Measurements from ENCODE around the gene SFI1. TPM values are rescaled to one million over a fixed set of nuclear protein-coding genes. Genes with fewer than 3 reads are reported as not detected.

SFI1 gene
- polyA plus RNA-seq, 6 donors from 2014 or later = 3.3 to 21.1 (median 8.7) TPM

DNA sequence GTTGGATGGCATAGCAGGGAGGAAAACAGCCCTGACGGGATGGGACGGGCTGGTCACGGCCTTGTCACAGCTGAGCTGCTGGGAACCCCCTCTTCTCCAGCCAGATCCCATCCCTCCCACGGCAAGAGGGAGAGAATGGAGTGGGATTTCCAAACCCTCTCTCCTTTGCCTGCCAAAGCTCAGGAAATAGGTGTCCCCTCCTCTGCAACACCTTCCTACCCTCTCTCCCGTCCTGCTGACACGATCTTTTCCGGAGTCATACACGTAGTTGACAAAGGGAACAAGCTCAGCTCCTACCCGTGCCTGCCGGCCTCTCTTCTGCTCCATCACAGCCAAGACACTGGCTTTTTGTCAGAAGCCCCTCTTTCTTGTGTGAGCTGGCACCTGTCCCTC lies 117.6 kb downstream of the SFI1 start:
- Mint-ChIP-seq H3K4me3 (peak overlapping the region in 1 of 8 donors; percentile 49), H3K9me3 (no peaks in the 10 kb centered on the region), H3K4me1 (peaks cover 20 to 39% (median 26%) of the 10 kb centered on the region in 3 donors), H3K27ac (peak overlapping the region in 4 of 6 donors; percentile 51 to 92 (median 80)), H3K36me3 (peaks cover 6 to 8% of the 10 kb centered on the region in 2 donors), H3K27me3 (no peaks in the 10 kb centered on the region)
- DNase-seq = no peak
- no peak for ATAC-seq (ENCODE audit: low read depth in 2 of 2)

DNA sequence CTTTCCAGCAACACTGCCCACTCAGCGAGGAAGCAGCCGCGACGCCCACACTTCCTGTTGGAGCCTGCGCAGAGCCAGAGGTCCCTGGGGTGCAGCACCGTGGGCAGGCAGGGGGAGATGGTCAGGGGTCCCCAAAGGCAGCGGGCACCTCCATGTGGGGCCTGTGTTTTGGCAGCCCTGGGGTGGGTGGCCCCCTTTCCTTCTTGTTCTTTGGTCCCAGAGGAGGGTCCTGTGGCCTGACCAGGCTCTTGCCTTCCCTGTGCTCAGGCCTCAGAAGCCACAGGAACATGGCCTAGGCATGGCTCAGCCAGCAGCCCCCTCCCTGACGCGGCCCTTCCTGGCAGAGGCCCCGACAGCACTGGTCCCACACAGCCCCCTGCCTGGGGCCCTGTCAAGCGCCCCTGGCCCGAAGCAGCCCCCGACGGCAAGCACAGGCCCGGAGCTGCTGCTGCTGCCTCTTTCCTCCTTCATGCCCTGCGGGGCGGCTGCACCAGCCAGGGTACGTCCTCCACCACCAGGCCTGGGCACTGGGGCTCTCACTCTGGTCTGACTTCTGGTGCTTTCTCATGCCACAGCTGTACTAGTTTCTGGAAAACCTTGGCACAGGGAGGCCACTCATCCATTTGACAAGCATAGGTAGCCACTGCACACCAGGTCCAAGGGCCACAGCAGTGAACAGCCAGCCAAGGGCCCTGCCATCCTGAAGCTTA lies 118.6 kb downstream of the SFI1 start:
- H3K4me3 Mint-ChIP-seq = peak overlapping the region in 1 of 8 donors; percentile 24
- peaks cover 12 to 15% of the 10 kb centered on the region in 2 donors for H3K36me3 Mint-ChIP-seq
- no peaks in the 10 kb centered on the region for H3K27me3 Mint-ChIP-seq
- no peaks in the 10 kb centered on the region for H3K9me3 Mint-ChIP-seq
- peaks cover 20 to 39% (median 28%) of the 10 kb centered on the region in 3 donors for H3K4me1 Mint-ChIP-seq
- H3K27ac Mint-ChIP-seq = peak overlapping the region in 5 of 6 donors; percentile 42 to 92 (median 78)
- ATAC-seq (ENCODE audit: low read depth in 2 of 2) (no peak), DNase-seq (no peak)

- peaks cover 20 to 39% (median 28%) of the 10 kb centered on the region in 3 donors for H3K4me1 Mint-ChIP-seq
- ATAC-seq (ENCODE audit: low read depth in 2 of 2) = no peak
- H3K36me3 Mint-ChIP-seq = peaks cover 12 to 15% of the 10 kb centered on the region in 2 donors
- no peaks in the 10 kb centered on the region for H3K27me3 Mint-ChIP-seq
- DNase-seq = no peak
- H3K4me3 Mint-ChIP-seq = peak overlapping the region in 3 of 8 donors; percentile 0 to 61 (median 57)
- H3K27ac Mint-ChIP-seq = peak overlapping the region in 5 of 6 donors; percentile 78 to 86 (median 79)
- no peaks in the 10 kb centered on the region for H3K9me3 Mint-ChIP-seq
Measured at GRCh38 chr22:31615491-31615860, 119.1 kb downstream of the SFI1 start.

DNA sequence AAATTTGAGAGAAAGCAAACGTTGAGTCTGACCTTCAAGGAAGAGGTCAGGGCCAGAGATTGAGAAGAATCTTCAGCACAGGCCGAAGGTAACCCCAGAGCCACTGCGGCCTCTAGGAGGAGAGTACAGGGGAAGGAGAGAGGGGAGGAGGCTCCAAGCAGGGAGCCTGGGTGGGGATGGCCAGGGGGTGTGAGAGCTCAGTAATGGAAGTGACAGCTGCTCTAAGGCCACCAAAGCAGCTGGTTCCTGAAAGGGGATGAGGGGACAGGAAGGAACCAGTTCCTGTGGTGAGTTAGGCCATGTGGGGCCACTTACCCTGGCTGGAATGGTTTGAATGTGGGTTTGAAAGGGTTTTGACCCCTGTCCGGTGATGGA lies 119.6 kb downstream of the SFI1 start:
- no peaks in the 10 kb centered on the region for H3K27me3 Mint-ChIP-seq
- H3K36me3 Mint-ChIP-seq = peaks cover 12 to 15% of the 10 kb centered on the region in 2 donors

GRCh38 chr22:31616315-31616980 lies 120.1 kb downstream of the SFI1 start:
- peaks cover 20 to 39% (median 28%) of the 10 kb centered on the region in 3 donors for H3K4me1 Mint-ChIP-seq
- DNase-seq = no peak
- H3K27me3 Mint-ChIP-seq = no peaks in the 10 kb centered on the region
- no peak overlapping the region for H3K4me3 Mint-ChIP-seq
- no peaks in the 10 kb centered on the region for H3K9me3 Mint-ChIP-seq
- peak overlapping the region in 3 of 6 donors; percentile 29 to 88 (median 79) for H3K27ac Mint-ChIP-seq
- H3K36me3 Mint-ChIP-seq = peaks cover 12 to 15% of the 10 kb centered on the region in 2 donors
- peak; percentile 88 to 89 for ATAC-seq (ENCODE audit: low read depth in 2 of 2)

More for the DNA sequence above, 119.6 kb downstream of the SFI1 start:
- H3K4me3 Mint-ChIP-seq = peak overlapping the region in 2 of 8 donors; percentile 0 to 57
- H3K27ac Mint-ChIP-seq = peak overlapping the region in 4 of 6 donors; percentile 78 to 86 (median 80)
- H3K4me1 Mint-ChIP-seq = peaks cover 20 to 39% (median 28%) of the 10 kb centered on the region in 3 donors
- DNase-seq (no peak), ATAC-seq (ENCODE audit: low read depth in 2 of 2) (no peak)
- H3K9me3 Mint-ChIP-seq = no peaks in the 10 kb centered on the region

DNA sequence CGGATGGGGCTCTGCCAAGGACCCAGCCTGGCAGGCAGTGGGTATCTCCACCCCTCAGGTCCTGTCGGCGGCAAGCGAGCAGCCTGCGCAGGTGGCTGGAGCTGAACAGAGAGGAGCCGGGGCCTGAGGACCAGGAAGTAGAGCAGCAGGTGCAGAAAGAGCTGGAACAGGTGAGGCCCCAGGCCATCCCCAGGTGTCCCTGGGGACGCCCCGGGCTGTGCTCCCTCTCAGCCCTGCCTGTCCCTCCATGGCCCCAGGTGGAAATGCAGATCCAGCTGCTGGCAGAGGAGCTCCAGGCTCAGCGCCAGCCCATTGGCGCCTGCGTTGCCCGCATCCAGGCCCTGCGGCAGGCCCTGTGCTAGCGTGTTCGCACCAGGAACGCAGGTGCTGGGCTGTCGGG lies 121.7 kb downstream of the SFI1 start:
- Mint-ChIP-seq H3K9me3 (no peaks in the 10 kb centered on the region), H3K4me3 (no peak overlapping the region), H3K36me3 (peaks cover 7 to 8% of the 10 kb centered on the region in 2 donors), H3K27ac (peak overlapping the region in 2 of 6 donors; percentile 34 to 49), H3K27me3 (no peaks in the 10 kb centered on the region), H3K4me1 (peaks cover 20 to 39% (median 34%) of the 10 kb centered on the region in 3 donors)
- ATAC-seq (ENCODE audit: low read depth in 2 of 2) = no peak
- no peak for DNase-seq

DNA sequence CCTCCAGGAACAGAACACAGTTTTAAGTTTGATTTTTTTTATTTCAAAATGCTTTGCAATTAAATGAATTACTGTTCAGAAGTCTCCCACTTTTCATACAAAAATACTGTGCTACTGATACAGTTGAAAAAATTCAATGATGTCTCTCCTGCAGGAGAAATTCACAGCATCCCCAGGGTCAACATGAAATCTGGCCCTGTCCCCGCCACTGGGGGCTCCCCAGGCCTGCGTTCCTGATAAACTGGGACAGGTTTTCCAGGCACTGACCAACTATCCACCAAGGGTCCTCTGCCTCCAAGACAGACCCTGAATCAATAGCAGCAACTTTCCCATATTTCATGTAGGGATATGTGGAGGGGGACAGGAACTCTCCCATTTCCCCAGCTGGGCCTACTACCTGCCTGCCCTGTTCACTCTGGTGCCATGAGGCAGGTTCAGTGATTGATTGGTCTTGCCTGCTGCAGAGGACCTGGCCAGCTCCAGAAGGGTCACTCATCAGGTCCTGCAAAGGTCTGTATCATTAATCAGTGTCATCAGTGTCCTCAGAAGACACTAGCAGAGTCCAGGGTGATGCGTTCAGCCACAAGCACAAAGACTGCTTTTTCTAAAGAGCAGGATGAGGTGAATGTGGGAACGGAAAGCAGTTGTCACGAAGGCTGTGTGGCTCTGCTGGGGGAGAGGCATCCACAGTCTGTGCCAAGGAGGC lies 122.3 kb downstream of the SFI1 start:
- ATAC-seq (ENCODE audit: low read depth in 2 of 2) (no peak), DNase-seq (no peak)
- H3K27ac Mint-ChIP-seq = peak overlapping the region in 1 of 6 donors; percentile 30
- H3K9me3 Mint-ChIP-seq = no peaks in the 10 kb centered on the region
- H3K36me3 Mint-ChIP-seq = peaks cover 7 to 8% of the 10 kb centered on the region in 2 donors
- H3K4me3 Mint-ChIP-seq = no peak overlapping the region
- H3K4me1 Mint-ChIP-seq = peaks cover 20 to 39% (median 34%) of the 10 kb centered on the region in 3 donors
- no peaks in the 10 kb centered on the region for H3K27me3 Mint-ChIP-seq

GRCh38 chr22:31619611-31620300 lies 123.4 kb downstream of the SFI1 start:
- Mint-ChIP-seq H3K27me3 (no peaks in the 10 kb centered on the region), H3K4me3 (no peak overlapping the region), H3K4me1 (peaks cover 19 to 31% (median 28%) of the 10 kb centered on the region in 3 donors), H3K36me3 (peaks cover 7 to 8% of the 10 kb centered on the region in 2 donors), H3K27ac (peak overlapping the region in 1 of 6 donors; percentile 32), H3K9me3 (no peaks in the 10 kb centered on the region)
- ATAC-seq (ENCODE audit: low read depth in 2 of 2) = no peak
- no peak for DNase-seq

GRCh38 chr22:31620756-31621480 lies 124.6 kb downstream of the SFI1 start:
- H3K27ac Mint-ChIP-seq = peak overlapping the region in 2 of 6 donors; percentile 38 to 41

GRCh38 chr22:31621507-31622124 lies 125.3 kb downstream of the SFI1 start:
- ATAC-seq (ENCODE audit: low read depth in 2 of 2) (no peak), DNase-seq (no peak)
- Mint-ChIP-seq H3K9me3 (no peaks in the 10 kb centered on the region), H3K36me3 (peaks cover 7 to 8% of the 10 kb centered on the region in 2 donors), H3K4me1 (peaks cover 14 to 19% (median 18%) of the 10 kb centered on the region in 3 donors), H3K27ac (peak overlapping the region in 4 of 6 donors; percentile 18 to 90 (median 52)), H3K4me3 (peak overlapping the region in 1 of 8 donors; percentile 9), H3K27me3 (no peaks in the 10 kb centered on the region)

More at GRCh38 chr22:31620756-31621480, 124.6 kb downstream of the SFI1 start:
- peaks cover 7 to 8% of the 10 kb centered on the region in 2 donors for H3K36me3 Mint-ChIP-seq
- DNase-seq = no peak
- no peak overlapping the region for H3K4me3 Mint-ChIP-seq
- peaks cover 18 to 23% (median 21%) of the 10 kb centered on the region in 3 donors for H3K4me1 Mint-ChIP-seq
- no peaks in the 10 kb centered on the region for H3K27me3 Mint-ChIP-seq
- no peak for ATAC-seq (ENCODE audit: low read depth in 2 of 2)
- no peaks in the 10 kb centered on the region for H3K9me3 Mint-ChIP-seq

- Mint-ChIP-seq H3K9me3 (no peaks in the 10 kb centered on the region), H3K4me3 (no peak overlapping the region), H3K27ac (peak overlapping the region in 3 of 6 donors; percentile 29 to 49 (median 37)), H3K36me3 (peaks cover 7 to 8% of the 10 kb centered on the region in 2 donors), H3K27me3 (no peaks in the 10 kb centered on the region), H3K4me1 (peaks cover 16 to 27% (median 20%) of the 10 kb centered on the region in 3 donors)
- no peak for DNase-seq
- ATAC-seq (ENCODE audit: low read depth in 2 of 2) = no peak
Measured at GRCh38 chr22:31622980-31623379, 126.6 kb downstream of the SFI1 start.
